Pancreas (tissue), 10 donors: ENCODE measurements around the gene FAF1. TPM values are rescaled to one million over a fixed set of nuclear protein-coding genes. Genes with fewer than 3 reads are reported as not detected.

Experiments
- ATAC-seq, 4 donors: fragments of 200-7000 bp; cut with Tn5 transposase; one replicate each; pipeline versions ENCODE4 v1.8.0 to v1.9.1; 2020; ENCODE audit warnings: mild to moderate bottlenecking in 4 of 4, moderate library complexity in 4 of 4
- DNase-seq, 6 donors: peaks; one replicate each; pipeline ENCODE4 v3.0.0-alpha.2; 2020
- FAIRE-seq: peaks from 2 replicates; lab custom pipeline; 2012; peaks lifted over from hg19 to GRCh38; lab: Jason Lieb, UNC
- H3K27ac ChIP-seq, 4 donors: fragments of 200-600 bp; sonication (generic); 1 replicate in 3 of 4; 2 replicates in 1 of 4; pipeline versions ENCODE4 v1.5.0 to v1.8.0; 2020
- H3K27me3 ChIP-seq, 4 donors: fragments of 200-600 bp; one replicate each; pipeline ENCODE4 v1.8.0; 2021
- H3K36me3 ChIP-seq, 3 donors: fragments of 200-600 bp; sonication (generic) in 1 of 3; one replicate each; pipeline versions ENCODE4 v1.5.0 to v1.8.0; 2020 to 2021
- H3K4me1 ChIP-seq, 3 donors: fragments of 200-600 bp; one replicate each; pipeline ENCODE4 v1.8.0; 2021
- H3K4me3 ChIP-seq, 4 donors: fragments of 200-600 bp; sonication (generic) in 2 of 4; one replicate each; pipeline versions ENCODE4 v1.5.0 to v1.8.0; 2020 to 2021
- H3K9me3 ChIP-seq, 4 donors: fragments of 200-600 bp; one replicate each; pipeline ENCODE4 v1.8.0; 2021
- CTCF ChIP-seq, 4 donors: fragments of 200-600 bp; sonication (generic) in 3 of 4; IDR thresholded peaks; one replicate each; pipeline versions ENCODE4 v1.5.0 to v1.8.0; 2021; ENCODE audit warnings: antibody characterized with exemption in 4 of 4
- WGBS, 2 donors: extraction: QIAGEN DNeasy Blood & Tissue Kit; methylation state at CpG; one replicate each; pipeline ENCODE4 v1.1.7; 2013; 5-methylcytosine and 5-hydroxymethylcytosine counted together
- intact Hi-C, 3 donors: fragments of 100-400 bp; cut with DNase I; formaldehyde crosslinking; loops; one replicate each; pipeline versions ENCODE4 v1.11.1 to v1.14.2; 2022
- polyA plus RNA-seq, 2 donors: library from polyadenylated mRNA; stranded (reverse); fragments of 200-250 nt; gene quantifications; one replicate each; pipeline ENCODE4 v1.2.3, GENCODE V29; 2013
- total RNA-seq, 6 donors: library from RNA; stranded (reverse); fragmentation: NEBNext Ultra II Directional in 4 of 6; extraction: Animal tissue kit (Norgen Biotek cat#: 25700) in 4 of 6; gene quantifications; one replicate each; pipeline versions ENCODE4 v1.2.1 to v1.2.4, GENCODE V29; 2021 to 2023
- donor health status: healthy with polysubstance abuse.
- donor health status: DM: no; HTN: no; CAD: no; lungs with moderate emphysema.
- donor health status: DM: no; HTN: no; CAD: no.
- donor health status: control.
- donor health status: control.
- donor health status: Bipolar disorder and iron deficiency.
- donor health status: DM: yes; HTN: yes; CAD: no.
- donor health status: DM: no; HTN: no; CAD: no.
- donor health status: DM: no; HTN: no; CAD: no.
- donor health status: DM: yes; HTN: yes; CAD: no.

Gene FAF1
- total and polyA plus RNA-seq, 8 donors, result 13.9 to 46.6 (median 37.6) TPM

- 88 to 95% methylated on average over 3 of the region's 3 CpGs for WGBS, 2 donors
- ATAC-seq (no peak), DNase-seq (no peak), FAIRE-seq (no peak)
- Histone ChIP-seq H3K9me3 (no peaks in the 10 kb centered on the region), H3K4me3 (no peak overlapping the region), H3K27me3 (no peaks in the 10 kb centered on the region), H3K4me1 (no peaks in the 10 kb centered on the region), H3K36me3 (no peaks in the 10 kb centered on the region), H3K27ac (no peak overlapping the region)
- TF ChIP-seq CTCF (IDR thresholded peaks at IDR 0.05), result no peak
- intact Hi-C loops, result no loop called here
These were observed 33.6 kb upstream of the FAF1 start for GRCh38 chr1:50993645-50994044.

GRCh38 chr1:50992532-50993318, 32.7 kb upstream of the FAF1 start:
- WGBS, 2 donors, result 84 to 86% methylated on average over 3 of the region's 3 CpGs
- Histone ChIP-seq H3K27ac (no peak overlapping the region), H3K27me3 (no peaks in the 10 kb centered on the region), H3K36me3 (no peaks in the 10 kb centered on the region), H3K4me3 (no peak overlapping the region), H3K9me3 (no peaks in the 10 kb centered on the region), H3K4me1 (no peaks in the 10 kb centered on the region)
- no peak for TF ChIP-seq CTCF (IDR thresholded peaks at IDR 0.05)
- no peak for FAIRE-seq
- ATAC-seq, result no peak
- intact Hi-C loops, result no loop called here
- no peak for DNase-seq

GRCh38 chr1:50989694-50990093, 29.6 kb upstream of the FAF1 start:
- H3K9me3 ChIP-seq, result no peaks in the 10 kb centered on the region
- no peak for TF ChIP-seq CTCF (IDR thresholded peaks at IDR 0.05)
- WGBS, 2 donors, result 95 to 99% methylated on average over 2 of the region's 2 CpGs
- FAIRE-seq (no peak), DNase-seq (no peak), ATAC-seq (no peak)
- H3K4me3 ChIP-seq, result no peak overlapping the region
- intact Hi-C loops, result no loop called here
- H3K27me3 ChIP-seq, result no peaks in the 10 kb centered on the region
- no peaks in the 10 kb centered on the region for H3K4me1 ChIP-seq
- H3K36me3 ChIP-seq, result no peaks in the 10 kb centered on the region
- H3K27ac ChIP-seq, result no peak overlapping the region

GRCh38 chr1:50986653-50987052, 26.6 kb upstream of the FAF1 start:
- WGBS, 2 donors, result 65 to 67% methylated on average over 4 of the region's 4 CpGs
- no peaks in the 10 kb centered on the region for H3K36me3 ChIP-seq
- no peak overlapping the region for H3K27ac ChIP-seq
- no peak for FAIRE-seq
- no peaks in the 10 kb centered on the region for H3K9me3 ChIP-seq
- H3K4me1 ChIP-seq, result peaks cover 0 to 10% (median 9%) of the 10 kb centered on the region in 3 donors
- H3K4me3 ChIP-seq, result no peak overlapping the region
- no peak for ATAC-seq
- no peak for TF ChIP-seq CTCF (IDR thresholded peaks at IDR 0.05)
- no peak for DNase-seq
- H3K27me3 ChIP-seq, result no peaks in the 10 kb centered on the region
- intact Hi-C loops, result no loop called here

- Histone ChIP-seq H3K4me1 (peaks cover 0 to 20% (median 14%) of the 10 kb centered on the region in 3 donors), H3K4me3 (no peak overlapping the region), H3K36me3 (no peaks in the 10 kb centered on the region), H3K9me3 (no peaks in the 10 kb centered on the region), H3K27me3 (no peaks in the 10 kb centered on the region), H3K27ac (no peak overlapping the region)
- ATAC-seq, result no peak
- intact Hi-C loops, result no loop called here
- 56 to 58% methylated on average over 1 of the region's 1 CpG for WGBS, 2 donors
- FAIRE-seq, result no peak
- no peak for DNase-seq
- no peak for TF ChIP-seq CTCF (IDR thresholded peaks at IDR 0.05)
These were observed 25.0 kb upstream of the FAF1 start for GRCh38 chr1:50985094-50985493.
